ENCODE measurements around the gene SYT14. TPM values are rescaled to one million over a fixed set of nuclear protein-coding genes. Genes with fewer than 3 reads are reported as not detected.
"Not testable (repeated sequence)": the region's sequence is repeated elsewhere in the genome, so short reads cannot be mapped to it uniquely, and the experiment has no call there.

SYT14 gene
- total and polyA plus RNA-seq, 2 experiments from 2014 or later = 0.55 to 1.7 TPM

DNA sequence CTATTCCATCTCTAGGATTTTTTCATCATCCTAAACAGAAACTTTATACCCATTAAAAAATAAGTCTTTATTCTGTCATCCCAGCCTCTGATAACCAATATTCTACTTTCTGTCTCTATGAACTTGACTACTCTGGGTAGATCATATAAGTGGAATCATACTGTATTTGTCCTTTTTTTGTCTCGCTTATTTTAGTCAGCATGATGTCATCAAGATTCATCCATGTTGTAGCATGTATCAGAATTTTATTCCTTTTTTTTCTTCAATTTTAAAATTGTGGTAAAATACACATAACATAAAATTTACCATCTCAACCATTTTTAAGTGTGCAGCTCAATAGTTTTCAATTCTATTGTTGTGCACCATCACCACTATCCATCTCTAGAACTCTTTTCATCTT lies 90.0 kb downstream of the SYT14 start:
- H3K9ac ChIP-seq = no peak overlapping the region
- H3K27me3 ChIP-seq (replicated peaks; ENCODE audit: insufficient read depth) = no peaks in the 10 kb centered on the region
- no peaks in the 10 kb centered on the region for H3K79me2 ChIP-seq (ENCODE audit: insufficient read depth)
- H3K36me3 ChIP-seq (ENCODE audit: low read depth) = no peaks in the 10 kb centered on the region
- TF ChIP-seq EZH2 (IDR thresholded peaks at IDR 0.05; ENCODE audit: insufficient read depth, poor library complexity, severe bottlenecking) = no peak
- no peak for TF ChIP-seq EZH2phosphoT487 (IDR thresholded peaks at IDR 0.05; ENCODE audit: insufficient read depth, low read depth)
- no peaks in the 10 kb centered on the region for H3K4me1 ChIP-seq (ENCODE audit: insufficient read depth)
- no peaks in the 10 kb centered on the region for H3K9me2 ChIP-seq (ENCODE audit: insufficient read depth)
- no peaks in the 10 kb centered on the region for H4K20me1 ChIP-seq (ENCODE audit: insufficient read depth)
- WGBS, 2 experiments (ENCODE audit: low coverage in 1 of 2, low lambda C conversion rate in 2 of 2, missing lambda C conversion rate in 2 of 2) = 44 to 46% methylated on average over 1 of the region's 1 CpG
- H3F3A ChIP-seq (ENCODE audit: insufficient read depth) = no peaks in the 10 kb centered on the region
- DNase-seq = no peak
- H3K4me3 ChIP-seq = no peak overlapping the region
- no peaks in the 10 kb centered on the region for H3K9me3 ChIP-seq (ENCODE audit: low read depth)
- no peak overlapping the region for H3K27ac ChIP-seq
- no peak overlapping the region for H2AFZ ChIP-seq
- in situ Hi-C loops (cut with MboI) = no loop called here
- no peak overlapping the region for H3K4me2 ChIP-seq (ENCODE audit: unreplicated experiment)

DNA sequence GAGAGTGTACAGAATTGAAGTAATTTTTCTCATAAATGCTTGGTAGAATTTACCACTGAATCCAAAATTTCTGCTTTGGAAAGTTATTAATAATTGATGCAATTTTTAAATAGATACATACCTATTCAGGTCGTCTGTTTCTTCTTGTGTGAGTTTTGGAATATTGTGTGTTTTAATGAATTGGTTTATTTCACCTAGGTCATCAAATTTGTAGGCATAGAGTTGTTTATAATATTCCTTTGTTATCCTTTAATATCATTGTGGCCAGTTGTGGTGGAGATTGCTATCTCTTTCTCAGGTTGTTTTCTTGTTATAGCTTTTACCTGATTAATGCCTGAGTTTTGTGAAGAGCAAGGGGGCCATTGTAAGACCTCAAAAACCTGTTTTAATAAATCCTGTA lies 93.5 kb downstream of the SYT14 start:
- no peaks in the 10 kb centered on the region for H4K20me1 ChIP-seq (ENCODE audit: insufficient read depth)
- no peaks in the 10 kb centered on the region for H3K36me3 ChIP-seq (ENCODE audit: low read depth)
- no peaks in the 10 kb centered on the region for H3K79me2 ChIP-seq (ENCODE audit: insufficient read depth)
- H3K4me1 ChIP-seq (ENCODE audit: insufficient read depth) = no peaks in the 10 kb centered on the region
- no peaks in the 10 kb centered on the region for H3K9me3 ChIP-seq (ENCODE audit: low read depth)
- H3K4me3 ChIP-seq = no peak overlapping the region
- no peaks in the 10 kb centered on the region for H3K27me3 ChIP-seq (replicated peaks; ENCODE audit: insufficient read depth)
- H3K9ac ChIP-seq = no peak overlapping the region
- no peak overlapping the region for H2AFZ ChIP-seq
- H3K4me2 ChIP-seq (ENCODE audit: unreplicated experiment) = no peak overlapping the region
- DNase-seq = no peak
- H3K9me2 ChIP-seq (ENCODE audit: insufficient read depth) = no peaks in the 10 kb centered on the region
- no peaks in the 10 kb centered on the region for H3F3A ChIP-seq (ENCODE audit: insufficient read depth)
- WGBS, 2 experiments (ENCODE audit: low coverage in 1 of 2, low lambda C conversion rate in 2 of 2, missing lambda C conversion rate in 2 of 2) = 5 to 6% methylated on average over 1 of the region's 1 CpG
- in situ Hi-C loops (cut with MboI) = no loop called here
- no peak overlapping the region for H3K27ac ChIP-seq
- no peak for TF ChIP-seq EZH2 (IDR thresholded peaks at IDR 0.05; ENCODE audit: insufficient read depth, poor library complexity, severe bottlenecking)
- no peak for TF ChIP-seq EZH2phosphoT487 (IDR thresholded peaks at IDR 0.05; ENCODE audit: insufficient read depth, low read depth)

DNA sequence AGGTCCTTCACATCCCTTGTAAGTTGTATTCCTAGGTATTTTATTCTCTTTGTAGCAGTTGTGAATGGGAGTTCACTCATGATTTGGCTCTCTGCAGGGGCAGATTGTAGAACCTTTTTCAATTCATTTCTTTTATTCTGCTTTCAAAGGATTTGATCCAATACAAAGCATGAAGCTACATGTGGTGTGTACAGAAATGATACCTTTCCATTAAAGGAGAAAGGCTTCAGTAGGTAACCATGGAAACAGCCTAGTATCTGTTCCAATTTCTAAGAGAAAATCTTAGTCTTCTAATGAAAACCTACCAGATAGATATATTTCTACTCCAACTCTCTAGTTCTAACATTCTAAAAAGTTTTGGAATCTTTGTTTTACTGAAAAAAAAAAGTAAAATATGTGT lies 105.0 kb downstream of the SYT14 start:
- no peaks in the 10 kb centered on the region for H4K20me1 ChIP-seq (ENCODE audit: insufficient read depth)
- no peak overlapping the region for H3K4me2 ChIP-seq (ENCODE audit: unreplicated experiment)
- no peaks in the 10 kb centered on the region for H3K4me1 ChIP-seq (ENCODE audit: insufficient read depth)
- no peaks in the 10 kb centered on the region for H3K79me2 ChIP-seq (ENCODE audit: insufficient read depth)
- H3K27me3 ChIP-seq (replicated peaks; ENCODE audit: insufficient read depth) = no peaks in the 10 kb centered on the region
- TF ChIP-seq EZH2phosphoT487 (IDR thresholded peaks at IDR 0.05; ENCODE audit: insufficient read depth, low read depth) = no peak
- no peak for TF ChIP-seq EZH2 (IDR thresholded peaks at IDR 0.05; ENCODE audit: insufficient read depth, poor library complexity, severe bottlenecking)
- no peak overlapping the region for H3K4me3 ChIP-seq
- no peak for DNase-seq
- no peaks in the 10 kb centered on the region for H3K36me3 ChIP-seq (ENCODE audit: low read depth)
- no peak overlapping the region for H3K27ac ChIP-seq
- no peaks in the 10 kb centered on the region for H3F3A ChIP-seq (ENCODE audit: insufficient read depth)
- H3K9ac ChIP-seq = no peak overlapping the region
- no peaks in the 10 kb centered on the region for H3K9me3 ChIP-seq (ENCODE audit: low read depth)
- H3K9me2 ChIP-seq (ENCODE audit: insufficient read depth) = peaks cover 2% of the 10 kb centered on the region; the same call in 1 of the 2 replicates
- in situ Hi-C loops (cut with MboI) = no loop called here
- H2AFZ ChIP-seq = no peak overlapping the region

DNA sequence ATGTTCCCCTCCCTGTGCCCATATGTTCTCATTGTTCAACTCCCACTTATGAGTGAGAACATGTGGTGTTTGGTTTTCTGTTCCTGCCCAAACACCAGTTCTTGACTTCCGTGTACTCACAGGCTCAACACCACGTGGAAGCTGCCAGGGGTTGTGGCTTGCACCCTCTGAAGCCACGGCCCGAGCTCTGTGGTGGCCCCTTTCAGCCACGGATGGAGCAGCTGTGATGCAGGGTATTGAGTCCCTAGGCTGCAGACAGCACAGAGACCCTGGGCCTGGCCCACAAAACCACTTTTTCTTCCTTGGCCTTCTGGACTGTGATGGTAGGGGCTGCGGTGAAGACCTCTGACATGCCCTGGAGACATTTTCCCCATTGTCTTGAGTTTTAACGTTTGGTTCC lies 111.6 kb downstream of the SYT14 start:
- Histone ChIP-seq H3F3A (ENCODE audit: insufficient read depth) (no peaks in the 10 kb centered on the region), H3K27ac (no peak overlapping the region), H3K9me2 (ENCODE audit: insufficient read depth) (no peaks in the 10 kb centered on the region; the same call in 1 of the 2 replicates), H3K27me3 (replicated peaks; ENCODE audit: insufficient read depth) (no peaks in the 10 kb centered on the region), H3K9me3 (ENCODE audit: low read depth) (no peaks in the 10 kb centered on the region), H3K79me2 (ENCODE audit: insufficient read depth) (no peaks in the 10 kb centered on the region), H3K36me3 (ENCODE audit: low read depth) (no peaks in the 10 kb centered on the region), H3K4me2 (ENCODE audit: unreplicated experiment) (no peak overlapping the region), H4K20me1 (ENCODE audit: insufficient read depth) (no peaks in the 10 kb centered on the region), H2AFZ (no peak overlapping the region), H3K4me1 (ENCODE audit: insufficient read depth) (no peaks in the 10 kb centered on the region), H3K9ac (no peak overlapping the region), H3K4me3 (no peak overlapping the region)
- WGBS, 2 experiments (ENCODE audit: low coverage in 1 of 2, low lambda C conversion rate in 2 of 2, missing lambda C conversion rate in 2 of 2) = 8 to 12% methylated on average over 7 of the region's 7 CpGs
- no peak for TF ChIP-seq EZH2phosphoT487 (IDR thresholded peaks at IDR 0.05; ENCODE audit: insufficient read depth, low read depth)
- no peak for TF ChIP-seq EZH2 (IDR thresholded peaks at IDR 0.05; ENCODE audit: insufficient read depth, poor library complexity, severe bottlenecking)
- no peak for DNase-seq
- in situ Hi-C loops (cut with MboI) = no loop called here

DNA sequence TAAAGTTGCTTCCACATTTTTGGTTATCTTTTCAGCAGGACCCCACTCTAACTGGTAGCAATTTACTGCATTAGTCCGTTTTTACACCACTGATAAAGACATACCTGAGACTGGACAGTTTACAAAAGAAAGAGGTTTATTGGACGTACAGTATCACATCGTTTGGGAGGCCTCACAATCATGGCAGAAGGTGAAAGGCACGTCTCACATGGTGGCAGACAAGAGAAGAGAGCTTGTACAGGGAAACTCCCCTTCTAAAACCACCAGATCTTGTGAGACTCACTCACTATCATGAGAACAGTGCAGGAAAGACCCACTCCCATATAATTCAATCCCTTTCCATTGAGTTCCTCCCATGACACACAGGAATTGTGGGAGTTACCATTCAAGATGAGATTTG lies 112.5 kb downstream of the SYT14 start:
- in situ Hi-C loops (cut with MboI); H3K4me2 ChIP-seq (ENCODE audit: unreplicated experiment); H3F3A ChIP-seq (ENCODE audit: insufficient read depth); H3K79me2 ChIP-seq (ENCODE audit: insufficient read depth); H3K36me3 ChIP-seq (ENCODE audit: low read depth); H3K9me2 ChIP-seq (ENCODE audit: insufficient read depth); H3K27me3 ChIP-seq (replicated peaks; ENCODE audit: insufficient read depth); H3K9ac ChIP-seq; H4K20me1 ChIP-seq (ENCODE audit: insufficient read depth); H3K4me1 ChIP-seq (ENCODE audit: insufficient read depth); H3K27ac ChIP-seq; H2AFZ ChIP-seq; H3K4me3 ChIP-seq; DNase-seq; H3K9me3 ChIP-seq (ENCODE audit: low read depth): not testable (repeated sequence)
- WGBS, 2 experiments (ENCODE audit: low coverage in 1 of 2, low lambda C conversion rate in 2 of 2, missing lambda C conversion rate in 2 of 2) = 14 to 21% methylated on average over 4 of the region's 4 CpGs

Measured in GM23248 (cell line).